GM15510 (cell line): ENCODE data around the gene NCF2.

ENCODE experiments used
- POLR2A ChIP-seq: IDR thresholded peaks from 3 replicates; pipeline ENCODE4 v1.6.1; 2011; ENCODE audit warnings: borderline replicate concordance; ENCODE audit not compliant: insufficient read length; ENCODE audit errors: extremely low read depth

Gene NCF2

DNA sequence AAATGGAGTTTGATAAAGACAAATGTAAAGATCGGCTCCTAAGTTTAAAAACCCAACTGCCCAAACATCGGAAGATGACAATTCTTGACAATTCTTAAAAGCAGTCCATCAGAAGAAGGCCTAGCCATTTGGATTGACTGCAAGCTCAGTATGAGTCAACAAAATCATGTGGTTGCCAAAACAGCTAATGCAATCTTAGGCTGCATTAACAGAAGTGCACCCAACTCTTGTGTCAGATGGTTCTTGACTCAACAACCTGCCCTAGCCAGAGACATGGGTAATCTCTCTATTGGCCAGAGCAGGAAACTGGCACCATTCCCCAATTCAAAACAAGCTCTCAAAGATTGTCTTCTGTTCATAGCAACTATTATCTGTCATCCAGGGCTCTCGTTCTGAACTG, 9.9 kb upstream of the NCF2 start:
- TF ChIP-seq POLR2A: no peak

DNA sequence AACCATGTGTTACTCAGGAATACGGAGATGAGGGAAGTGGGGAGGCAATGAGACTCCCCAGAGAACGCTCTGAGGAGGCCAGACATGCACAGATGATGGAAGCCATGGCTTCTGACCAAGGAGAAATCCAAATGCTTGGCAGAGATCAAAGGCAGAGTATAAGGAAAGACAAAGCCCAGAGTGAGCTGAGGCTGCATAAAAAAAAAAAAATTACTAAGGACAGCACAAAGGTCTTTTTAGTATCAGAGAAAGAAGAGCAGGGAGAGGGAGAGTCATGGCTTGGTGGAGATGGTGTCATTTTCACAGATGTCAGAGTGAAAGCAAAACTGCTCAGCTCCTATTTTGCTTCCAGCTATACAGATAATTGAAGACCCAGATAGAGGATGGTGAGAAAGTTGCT, 8.1 kb upstream of the NCF2 start:
- no peak for TF ChIP-seq POLR2A

DNA sequence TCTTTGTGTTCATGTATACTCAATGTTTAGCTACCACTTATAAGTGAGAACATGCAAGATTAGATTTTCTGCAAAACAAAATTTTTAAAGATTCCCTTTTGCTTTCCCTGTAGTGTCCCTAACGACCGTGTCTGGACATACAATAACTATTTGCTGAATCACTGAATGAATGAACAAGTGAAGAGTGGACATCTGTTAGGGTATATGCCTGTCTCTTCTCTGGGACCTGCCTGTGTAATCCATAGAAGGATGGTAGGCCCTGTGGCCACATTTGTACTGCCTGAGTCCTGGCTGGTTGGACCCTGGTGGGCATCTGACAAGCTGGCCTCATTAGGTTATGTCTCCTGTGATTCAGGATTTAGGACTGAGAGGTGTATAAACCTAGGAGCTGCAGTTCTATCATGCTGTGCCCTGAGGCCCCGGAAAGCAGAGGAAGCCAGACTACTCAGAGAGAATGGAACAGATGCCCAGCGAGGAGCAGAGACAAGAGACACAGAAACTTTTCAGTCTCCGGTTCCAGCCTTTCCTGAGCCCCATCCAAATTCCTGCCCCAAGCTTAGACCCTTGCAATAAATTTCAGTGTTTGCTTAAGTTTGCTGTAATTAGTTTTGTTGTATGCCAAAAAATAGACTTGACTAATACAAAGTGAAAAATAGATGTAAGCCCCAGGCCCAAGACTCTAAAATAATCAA, 7.5 kb upstream of the NCF2 start:
- TF ChIP-seq POLR2A: no peak

DNA sequence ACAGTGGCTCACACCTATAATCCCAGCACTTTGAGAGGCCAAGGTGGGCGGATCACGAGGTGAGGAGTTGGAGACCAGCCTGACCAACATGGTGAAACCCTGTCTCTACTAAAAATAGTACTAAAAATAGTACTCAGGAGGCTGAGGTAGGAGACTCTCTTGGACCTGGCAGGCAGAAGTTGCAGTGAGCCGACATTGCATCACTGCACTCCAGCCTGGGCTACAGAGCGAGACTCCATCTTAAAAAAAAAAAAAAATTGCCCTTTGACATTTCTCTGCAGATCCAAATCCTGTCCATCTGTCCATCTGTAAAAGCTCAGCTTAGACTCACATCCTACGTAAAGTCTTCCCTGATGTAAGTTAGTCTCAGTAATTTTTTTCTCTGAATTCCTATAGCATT, 6.2 kb upstream of the NCF2 start:
- TF ChIP-seq POLR2A: no peak

DNA sequence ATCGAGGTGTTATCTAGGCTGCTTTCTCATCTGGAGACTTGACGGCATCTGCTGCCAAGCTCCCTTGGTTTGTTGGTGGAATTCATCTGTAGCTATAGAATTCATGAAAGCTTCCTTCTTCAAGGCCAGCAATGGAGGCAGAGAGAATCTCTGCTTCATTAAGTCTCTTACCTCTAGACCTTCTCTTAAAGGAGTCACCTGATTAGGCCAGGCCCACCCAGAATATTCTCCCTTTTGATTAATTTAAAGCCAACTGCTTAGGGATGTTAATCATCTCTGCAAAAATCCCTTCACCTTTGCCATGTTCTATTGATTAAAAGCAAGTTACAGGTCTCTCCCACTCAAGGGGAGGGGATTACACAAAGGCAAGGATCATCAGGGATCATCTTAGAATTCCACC, 5.3 kb upstream of the NCF2 start:
- no peak for TF ChIP-seq POLR2A

DNA sequence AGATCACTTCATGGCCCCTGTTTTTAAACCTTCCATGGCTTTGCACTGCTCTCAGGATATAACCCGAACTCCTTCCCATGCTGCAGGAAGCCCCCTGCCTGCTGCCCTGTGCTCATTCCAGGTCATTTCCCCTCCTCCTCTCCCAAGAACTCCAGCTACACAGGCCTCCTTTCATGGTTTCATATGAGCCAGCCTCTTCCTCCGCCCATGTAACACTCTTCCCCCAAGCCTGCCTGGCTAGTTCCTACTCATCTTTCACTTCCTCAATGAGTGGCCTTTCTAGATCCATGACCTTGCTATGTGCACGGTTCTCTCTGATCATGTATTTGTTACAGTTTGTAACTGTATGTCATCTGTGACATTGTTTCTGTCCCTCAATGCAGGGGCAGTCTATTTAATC, 3.1 kb upstream of the NCF2 start:
- TF ChIP-seq POLR2A: no peak

DNA sequence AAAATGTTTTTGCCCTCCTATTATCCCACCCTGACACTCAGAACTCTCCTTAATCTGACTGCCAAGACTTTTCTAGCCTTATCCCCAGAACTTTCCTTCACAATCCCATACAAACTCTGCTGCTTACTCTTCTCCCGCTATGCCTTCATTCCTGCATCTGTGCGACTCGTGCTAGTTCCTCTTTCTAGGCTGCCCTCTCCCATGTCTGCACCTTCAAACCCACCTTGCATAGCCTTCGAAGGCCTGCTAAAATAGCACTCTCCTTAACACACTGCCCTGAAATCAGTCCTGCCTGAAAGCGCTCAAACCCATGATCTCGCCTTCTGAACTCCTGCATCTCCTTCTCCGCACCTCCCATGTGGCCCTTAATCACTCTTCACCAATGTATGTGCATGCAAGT, 2.5 kb upstream of the NCF2 start:
- no peak for TF ChIP-seq POLR2A

DNA sequence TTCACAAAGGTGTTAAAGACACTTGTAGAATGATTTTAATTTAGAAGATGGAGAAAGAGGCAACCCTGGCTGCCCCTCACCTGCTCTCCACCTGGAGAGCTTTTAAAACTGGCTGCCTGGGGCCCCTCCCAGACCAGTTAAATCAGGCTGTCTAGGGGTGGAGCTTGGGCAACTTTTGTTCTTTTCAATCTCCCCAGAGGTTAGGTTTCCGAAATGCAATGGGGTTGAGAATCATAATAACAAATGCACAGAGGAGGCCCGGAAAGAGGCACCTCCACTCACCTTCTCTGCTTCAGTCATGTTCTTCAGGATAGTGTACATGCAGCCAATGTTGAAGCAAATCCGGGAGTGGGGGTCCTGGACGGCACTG, 400 bp downstream of the NCF2 start:
- TF ChIP-seq POLR2A: no peak

DNA sequence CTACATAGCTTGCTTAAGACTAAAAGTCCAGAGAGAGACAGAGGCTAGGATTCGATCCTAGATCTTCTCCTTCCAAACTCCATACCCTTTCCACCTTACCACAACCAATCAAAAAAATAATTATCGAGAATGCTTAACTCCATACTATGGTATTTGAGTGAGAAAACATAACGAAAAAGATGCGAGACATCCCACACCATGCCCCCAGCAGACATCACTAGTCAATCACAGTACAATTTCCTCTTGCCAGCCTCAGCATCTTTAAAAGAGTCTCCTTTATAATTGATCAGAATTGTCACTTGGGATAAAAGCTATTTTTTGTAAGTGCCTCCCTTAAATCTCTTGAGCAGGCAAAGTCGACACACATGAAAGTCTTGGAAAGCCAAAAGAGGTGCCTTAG, 875 bp downstream of the NCF2 start:
- TF ChIP-seq POLR2A: no peak

DNA sequence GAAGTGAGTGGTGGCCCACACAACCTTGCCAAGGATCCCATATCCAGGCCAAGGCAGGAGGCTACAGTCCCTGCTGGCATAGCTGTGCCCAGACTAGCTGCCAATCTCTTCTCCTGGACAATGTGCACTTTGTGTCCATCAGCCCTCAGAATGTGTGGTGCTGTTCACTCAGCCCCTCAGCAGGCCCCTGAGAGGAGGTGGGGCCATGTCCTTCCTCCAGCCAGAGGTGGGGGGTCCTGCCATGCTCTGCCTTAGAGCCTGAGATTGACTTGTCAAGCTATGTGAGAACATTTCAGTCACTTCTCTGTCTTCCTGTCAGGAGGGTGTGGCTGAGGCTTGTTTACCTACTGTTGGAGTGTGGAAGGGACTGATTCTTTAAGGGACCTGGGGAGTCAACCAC, 1.4 kb downstream of the NCF2 start:
- TF ChIP-seq POLR2A: no peak

DNA sequence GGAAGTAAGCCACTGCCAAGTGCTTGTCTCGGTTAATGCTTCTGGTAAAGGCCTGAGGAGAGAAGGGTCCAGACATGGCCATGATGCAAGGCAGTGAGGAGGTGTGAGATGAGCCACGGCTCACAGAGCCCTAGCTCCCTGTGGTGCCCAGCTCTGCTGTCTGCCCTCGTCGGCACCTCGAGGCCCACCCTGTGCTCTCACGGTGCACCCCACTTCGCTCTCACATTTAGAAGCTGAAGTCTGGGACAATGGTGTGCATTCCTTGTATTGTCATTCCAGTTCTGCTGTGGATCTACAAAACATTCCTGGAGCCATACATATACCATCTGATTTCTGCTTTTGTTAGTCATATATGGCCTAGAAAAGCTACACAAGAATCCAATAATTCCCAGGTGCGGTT, 3.3 kb downstream of the NCF2 start:
- TF ChIP-seq POLR2A: no peak

DNA sequence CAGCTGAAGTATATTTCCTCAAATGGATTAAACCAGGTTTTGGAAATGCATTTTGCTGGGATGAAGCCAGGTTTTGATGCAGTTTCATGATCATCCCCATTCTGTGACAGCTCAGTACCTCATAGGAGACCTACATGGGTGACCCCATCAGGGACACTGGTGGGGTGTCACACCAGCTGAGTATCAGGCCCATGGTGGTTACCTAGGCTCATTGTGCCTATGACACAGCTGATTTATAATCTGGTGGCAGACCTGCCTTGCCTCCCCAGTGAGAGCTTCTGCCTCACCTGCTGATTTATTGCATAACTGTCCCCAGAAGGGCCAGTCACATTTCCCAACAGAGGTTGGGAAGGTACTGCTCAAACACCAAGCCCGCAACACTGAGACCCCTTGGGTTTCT, 3.8 kb downstream of the NCF2 start:
- no peak for TF ChIP-seq POLR2A

DNA sequence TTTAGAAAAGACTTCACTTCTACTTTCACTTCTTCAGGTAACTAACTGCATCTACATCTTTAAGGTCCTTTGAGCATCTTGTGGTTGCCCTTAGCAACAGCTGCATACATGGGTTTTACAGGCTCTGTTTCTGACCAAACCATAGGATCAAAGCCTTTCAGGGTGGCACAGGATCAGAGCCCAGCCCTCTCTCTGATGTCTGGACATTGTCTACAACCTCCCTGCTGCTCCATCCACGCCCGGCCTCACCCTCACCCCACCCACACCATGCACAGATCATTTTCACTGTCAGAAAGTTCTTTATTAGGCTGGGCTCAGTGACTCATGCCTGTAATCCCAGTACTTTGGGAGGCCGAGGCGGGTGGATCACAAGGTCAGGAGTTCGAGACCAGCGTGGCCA, 5.2 kb downstream of the NCF2 start:
- no peak for TF ChIP-seq POLR2A

DNA sequence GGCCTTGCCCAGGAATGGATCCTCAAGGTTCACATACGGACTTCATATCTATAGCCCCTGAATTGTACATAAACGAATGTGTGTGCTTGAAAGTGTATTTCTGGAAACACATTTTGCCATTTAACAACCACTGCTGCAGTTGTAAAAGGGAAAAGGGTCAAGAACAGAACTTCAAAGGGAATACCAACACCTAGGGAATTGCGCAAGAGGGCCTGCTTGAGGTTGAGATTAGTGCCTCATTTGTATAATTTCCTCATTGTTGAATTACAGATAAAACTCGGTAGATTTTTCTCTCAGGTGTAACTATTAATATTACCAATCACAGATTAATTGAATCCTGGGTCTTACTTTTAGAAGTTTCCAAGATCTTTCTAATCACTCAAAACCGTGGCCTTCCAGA, 6.1 kb downstream of the NCF2 start:
- TF ChIP-seq POLR2A: no peak

DNA sequence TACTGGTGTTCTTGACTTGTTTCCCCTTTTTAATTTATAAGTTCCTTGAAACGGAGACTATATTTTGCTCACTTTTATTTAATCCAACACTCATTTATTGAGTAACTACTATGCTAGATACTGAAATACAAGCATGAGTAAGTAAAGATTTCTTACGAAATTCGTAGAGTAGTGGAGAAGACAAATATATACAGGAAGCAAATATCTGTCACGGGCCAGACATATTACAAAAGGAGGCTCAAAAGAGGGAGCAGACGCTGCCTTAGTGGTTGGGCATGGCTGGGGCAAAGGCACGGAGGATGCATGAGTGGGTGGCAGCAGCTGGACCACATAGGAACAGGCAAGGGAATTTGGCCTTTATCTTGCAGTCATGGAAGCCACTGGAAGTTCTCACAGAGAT, 6.8 kb downstream of the NCF2 start:
- no peak for TF ChIP-seq POLR2A

DNA sequence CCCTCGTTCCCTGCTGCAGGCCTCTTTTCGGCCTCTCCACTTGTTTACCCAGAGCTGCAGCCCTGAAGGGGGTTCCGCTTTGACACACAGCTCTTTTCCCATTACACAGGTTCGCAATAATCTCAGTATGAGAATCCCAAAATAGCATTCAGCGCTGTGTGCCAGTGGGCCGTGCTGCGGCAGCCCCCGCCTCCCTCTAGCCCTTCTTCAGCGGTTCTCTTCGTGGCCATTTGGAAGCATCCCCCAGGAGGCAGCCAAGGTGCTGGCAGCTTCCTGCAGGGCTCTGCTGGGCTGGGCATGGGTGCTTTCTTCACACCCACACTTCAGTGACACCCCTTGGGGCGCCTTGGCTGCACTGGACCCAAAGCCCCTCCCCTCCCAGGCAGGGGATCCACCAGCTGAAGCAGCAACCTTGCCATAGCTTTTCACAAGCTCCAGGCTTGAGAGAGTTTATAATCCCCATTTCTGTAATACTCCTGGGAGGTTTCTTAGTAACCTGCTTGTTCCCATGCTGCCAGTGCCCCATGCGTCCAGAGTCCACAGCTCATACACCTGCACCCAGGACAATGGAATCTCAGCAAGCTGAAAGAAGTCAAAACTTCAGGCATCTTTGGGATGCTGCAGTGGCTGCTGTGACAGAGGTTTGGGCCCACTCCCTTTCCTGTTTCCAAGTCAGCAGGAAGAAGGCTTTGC, 8.1 kb downstream of the NCF2 start:
- no peak for TF ChIP-seq POLR2A

DNA sequence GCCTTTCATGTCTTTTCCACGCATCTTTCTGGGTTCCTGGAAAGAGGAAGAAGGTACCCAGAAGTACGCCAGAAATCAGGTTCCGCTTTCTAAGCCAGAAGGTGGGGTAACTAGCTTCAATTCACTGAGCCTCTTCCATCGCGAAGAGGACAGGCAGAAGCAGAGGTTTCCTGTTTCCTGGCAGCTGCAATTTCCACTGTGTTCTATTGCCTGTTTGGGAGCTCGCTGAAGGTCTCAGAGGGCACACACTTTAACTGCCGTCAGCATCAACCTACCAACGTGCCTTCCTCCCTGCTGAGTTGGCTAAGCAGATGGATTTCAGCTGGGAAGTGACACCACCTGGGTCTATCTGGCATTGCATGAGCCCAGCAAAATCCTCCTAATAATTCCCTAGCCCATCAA, 10.0 kb downstream of the NCF2 start:
- no peak for TF ChIP-seq POLR2A

DNA sequence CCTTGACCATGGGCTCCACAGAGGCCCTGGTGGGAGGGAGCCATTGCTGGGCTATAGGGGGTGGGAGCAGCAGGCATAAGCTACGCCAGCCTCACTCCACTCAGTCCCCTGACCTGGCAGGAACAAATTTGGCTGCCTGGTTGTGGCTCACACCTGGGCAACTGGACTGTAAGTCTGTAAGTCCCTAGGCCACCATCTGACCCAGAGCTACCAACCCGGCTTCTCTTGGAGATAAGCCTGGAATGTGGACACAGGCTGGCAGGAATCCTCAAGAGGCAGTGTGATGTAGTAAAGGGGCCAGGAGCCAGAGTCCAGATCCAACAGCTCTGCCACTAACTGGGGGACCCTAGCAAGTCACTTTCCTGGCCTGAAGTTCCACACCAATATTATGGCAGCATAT, 11.4 kb downstream of the NCF2 start:
- no peak for TF ChIP-seq POLR2A

DNA sequence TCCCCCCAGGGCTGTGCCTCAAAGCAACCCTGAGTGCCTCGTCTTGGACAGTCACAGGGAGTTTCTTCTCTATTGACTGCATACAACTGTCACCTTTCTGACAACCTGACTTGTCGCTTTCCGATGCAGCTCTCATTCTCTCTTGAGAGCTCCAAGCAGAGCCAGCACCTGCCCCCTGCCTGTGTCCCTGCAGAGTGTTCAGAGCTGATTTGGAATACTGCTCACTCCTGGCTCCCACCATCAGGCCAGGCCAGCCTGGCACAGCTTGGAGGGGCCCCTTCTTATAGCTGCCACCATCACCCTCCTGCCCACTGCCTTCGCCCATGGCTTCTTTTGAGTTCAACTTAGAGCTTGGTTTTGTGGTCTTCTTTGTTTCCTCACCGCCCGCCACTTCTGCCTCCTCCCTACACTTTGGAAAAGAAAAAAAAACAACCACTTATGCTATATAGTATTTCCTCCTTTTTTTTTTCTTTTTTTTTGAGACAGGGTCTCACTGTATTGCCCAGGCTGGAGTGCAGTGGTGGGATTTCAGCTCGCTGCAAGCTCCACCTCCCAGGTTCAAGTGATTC, 12.3 kb downstream of the NCF2 start:
- no peak for TF ChIP-seq POLR2A
